AG04449 (cell line): ENCODE measurements around the gene SMARCA2.

Source experiments
- CTCF ChIA-PET: fragments of 350-600 bp; formaldehyde crosslinking; extraction: SDS; loops from one replicate; lab custom pipeline; 2021; ENCODE audit warnings: antibody characterized with exemption; lab: Yijun Ruan, JAX
- POLR2A ChIA-PET: fragments of 400-600, 350-600 bp; formaldehyde crosslinking; extraction: SDS; loops from one replicate; lab custom pipeline; 2020; ENCODE audit warnings: antibody characterized with exemption, inconsistent platforms; lab: Yijun Ruan, JAX
- DNase-seq: peaks from one replicate; pipeline ENCODE4 v3.0.0-alpha.2; 2010; ENCODE audit warnings: low read depth, low spot score
- H3K4me3 ChIP-seq: 2 replicates; pipeline ENCODE4 v1.5.1; 2011; ENCODE audit warnings: low read depth, mild to moderate bottlenecking, control low read depth, low read length
- TF ChIP-seq, protein P1 (sequence below): IDR thresholded peaks from one replicate; pipeline ENCODE4 v1.5.1; 2011; ENCODE audit warnings: mild to moderate bottlenecking, moderate library complexity, low read length, control low read depth, inconsistent platforms; ENCODE audit not compliant: insufficient read depth; ENCODE audit errors: missing control alignments

SMARCA2 gene

DNA sequence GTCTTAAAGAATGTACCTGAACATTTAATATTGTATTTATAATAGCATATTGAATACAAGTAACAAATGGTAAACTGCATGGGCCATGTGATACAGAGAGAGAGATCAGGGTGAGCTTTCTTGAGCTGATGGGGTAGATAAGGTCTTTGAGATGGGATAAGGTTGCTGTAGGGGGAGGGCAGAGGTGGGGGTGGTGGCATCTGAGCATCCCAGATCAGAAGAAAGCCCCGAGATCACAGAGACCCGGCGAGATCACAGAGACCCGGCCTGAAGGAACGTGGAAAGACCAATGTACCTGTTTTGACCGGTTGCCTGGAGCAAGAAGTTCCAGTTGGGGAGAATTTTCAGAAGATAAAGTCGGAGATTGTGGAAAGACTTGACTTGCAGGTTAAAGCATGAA, 6.6 kb downstream of the SMARCA2 start:
- H3K4me3 ChIP-seq: no peak overlapping the region
- TF ChIP-seq, protein P1, sequence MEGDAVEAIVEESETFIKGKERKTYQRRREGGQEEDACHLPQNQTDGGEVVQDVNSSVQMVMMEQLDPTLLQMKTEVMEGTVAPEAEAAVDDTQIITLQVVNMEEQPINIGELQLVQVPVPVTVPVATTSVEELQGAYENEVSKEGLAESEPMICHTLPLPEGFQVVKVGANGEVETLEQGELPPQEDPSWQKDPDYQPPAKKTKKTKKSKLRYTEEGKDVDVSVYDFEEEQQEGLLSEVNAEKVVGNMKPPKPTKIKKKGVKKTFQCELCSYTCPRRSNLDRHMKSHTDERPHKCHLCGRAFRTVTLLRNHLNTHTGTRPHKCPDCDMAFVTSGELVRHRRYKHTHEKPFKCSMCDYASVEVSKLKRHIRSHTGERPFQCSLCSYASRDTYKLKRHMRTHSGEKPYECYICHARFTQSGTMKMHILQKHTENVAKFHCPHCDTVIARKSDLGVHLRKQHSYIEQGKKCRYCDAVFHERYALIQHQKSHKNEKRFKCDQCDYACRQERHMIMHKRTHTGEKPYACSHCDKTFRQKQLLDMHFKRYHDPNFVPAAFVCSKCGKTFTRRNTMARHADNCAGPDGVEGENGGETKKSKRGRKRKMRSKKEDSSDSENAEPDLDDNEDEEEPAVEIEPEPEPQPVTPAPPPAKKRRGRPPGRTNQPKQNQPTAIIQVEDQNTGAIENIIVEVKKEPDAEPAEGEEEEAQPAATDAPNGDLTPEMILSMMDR: no peak
- no peak for DNase-seq
- ChIA-PET CTCF (interaction anchor here (1.1 kb wide), 1 partner anchor 65 kb away, joined by 3 read pairs; no protein-coding TSS in a partner anchor), POLR2A (no interaction called here)

DNA sequence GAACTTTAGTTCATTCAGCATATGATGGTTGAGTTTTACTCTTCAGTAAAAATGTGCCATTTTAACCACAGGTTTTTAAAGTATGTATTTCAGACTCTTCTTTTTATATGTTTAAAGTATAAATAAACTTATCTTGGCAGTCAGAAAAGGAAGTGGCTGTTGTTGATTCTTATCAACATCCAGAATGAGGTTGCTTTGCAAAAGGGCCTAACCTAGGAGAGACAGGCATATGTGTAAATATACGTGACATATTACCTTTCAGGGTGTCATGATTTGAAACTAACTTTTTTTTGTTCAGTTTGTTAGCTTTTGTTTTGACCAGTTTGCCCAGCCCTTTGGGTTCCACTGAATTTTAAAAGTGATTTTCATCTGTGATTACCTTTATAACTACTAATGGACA, 7.4 kb downstream of the SMARCA2 start:
- CTCF ChIA-PET: interaction anchor here (1.1 kb wide), 2 partner anchors 11 to 65 kb away, joined by 3 read pairs; no protein-coding TSS in a partner anchor
- TF ChIP-seq, protein P1: no peak
- POLR2A ChIA-PET: no interaction called here
- DNase-seq: no peak
- no peak overlapping the region for H3K4me3 ChIP-seq

DNA sequence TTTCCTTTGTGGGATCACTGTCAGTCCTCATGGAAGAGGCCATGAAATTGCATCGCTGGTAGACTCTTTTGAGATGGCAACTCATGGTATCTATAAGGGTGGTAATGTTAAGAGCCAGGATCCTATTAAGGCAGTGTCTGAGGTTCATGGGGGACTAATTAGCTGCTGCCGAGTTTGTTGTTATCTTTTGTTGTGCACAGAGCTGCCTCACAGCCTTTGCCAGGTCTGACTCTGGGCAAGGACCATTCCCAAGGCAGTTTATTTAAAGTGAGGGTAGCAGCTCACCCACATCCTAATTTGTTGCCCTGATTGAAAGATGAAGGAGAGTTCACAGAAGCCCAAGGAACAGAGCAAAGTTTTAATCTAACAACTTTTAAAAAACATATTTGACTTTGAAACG, 7.9 kb downstream of the SMARCA2 start:
- CTCF ChIA-PET: interaction anchor here (1.1 kb wide), 1 partner anchor 10 kb away, joined by 3 read pairs; no protein-coding TSS in a partner anchor
- POLR2A ChIA-PET: no interaction called here
- H3K4me3 ChIP-seq: no peak overlapping the region
- TF ChIP-seq, protein P1: no peak
- DNase-seq: no peak

DNA sequence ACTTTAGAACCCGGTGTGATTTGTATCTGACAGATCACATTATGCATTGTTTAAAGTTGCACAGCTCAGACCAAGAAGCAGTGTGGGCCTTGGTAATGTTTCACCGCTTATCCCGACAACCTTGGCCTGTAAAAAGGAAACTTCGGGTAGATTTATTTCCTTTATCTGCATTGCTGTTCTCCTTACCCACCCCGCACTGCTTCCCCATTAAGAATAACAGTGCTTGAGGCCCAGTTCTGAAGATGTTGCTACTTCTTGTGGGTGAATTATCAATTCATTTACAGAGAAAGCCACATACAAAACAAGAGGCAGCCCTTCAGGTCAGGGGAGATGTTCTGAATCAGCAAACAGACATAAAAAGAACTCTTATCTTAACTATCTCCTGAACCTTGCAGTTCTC, 8.4 kb downstream of the SMARCA2 start:
- POLR2A ChIA-PET: no interaction called here

DNA sequence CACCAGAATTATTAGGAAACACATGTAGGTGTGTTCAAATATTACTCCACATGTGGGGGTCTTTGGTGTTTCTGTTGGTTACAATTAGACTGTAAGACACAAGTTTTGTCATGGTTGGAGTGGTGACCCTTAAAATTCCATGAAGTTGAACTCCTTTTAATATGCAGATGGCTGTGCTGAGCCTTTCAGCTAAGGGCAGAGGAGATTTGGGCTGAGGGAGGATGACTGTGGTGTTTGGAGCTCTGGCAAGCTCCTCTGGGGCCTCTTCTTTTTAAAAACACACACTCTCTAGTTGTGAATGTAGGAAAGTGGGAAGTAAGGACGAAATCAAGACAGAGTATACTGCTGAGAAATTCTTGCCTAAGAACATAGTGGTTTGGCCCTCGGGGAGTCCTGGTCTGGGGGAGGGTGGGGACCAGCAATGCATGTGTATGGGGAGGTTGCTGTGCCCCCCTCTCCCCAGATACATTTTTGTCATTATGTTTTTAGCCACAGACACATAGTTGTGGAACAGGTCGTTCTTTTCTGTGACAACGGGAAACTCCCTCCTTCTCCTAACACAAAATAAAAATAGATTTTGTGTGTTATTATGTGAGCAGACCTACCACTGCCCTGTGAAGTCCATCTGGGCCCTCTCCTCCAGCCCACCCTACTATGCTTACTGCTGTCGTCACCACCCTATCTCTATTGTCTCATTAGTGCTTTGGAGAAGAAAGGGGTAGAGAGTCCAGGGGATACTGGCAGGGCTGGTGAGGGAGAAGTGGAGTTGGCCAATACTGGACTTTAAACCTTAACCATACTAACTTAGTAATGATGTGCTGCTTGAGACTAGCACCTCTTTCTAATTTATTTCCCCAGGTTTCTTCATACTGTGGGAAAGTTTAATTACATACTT, 10.0 kb downstream of the SMARCA2 start:
- TF ChIP-seq, protein P1: no peak
- no peak overlapping the region for H3K4me3 ChIP-seq
- CTCF ChIA-PET: interaction anchor here (1.9 kb wide), 1 partner anchor 8 kb away, joined by 5 read pairs; no protein-coding TSS in a partner anchor
- POLR2A ChIA-PET: no interaction called here
- no peak for DNase-seq

More for the DNA sequence above, 8.4 kb downstream of the SMARCA2 start:
- no peak for DNase-seq
- CTCF ChIA-PET: no interaction called here
- no peak overlapping the region for H3K4me3 ChIP-seq
- TF ChIP-seq, protein P1: no peak
